SH-SY5Y (cell line): Measurements from ENCODE around the gene RHOV.

Experiments used
- GATA2 ChIP-seq: IDR thresholded peaks from 2 replicates; pipeline ENCODE4 v1.6.1; 2011; ENCODE audit warnings: mild to moderate bottlenecking, low read depth, low read length
- GATA3 ChIP-seq: IDR thresholded peaks from 2 replicates; pipeline ENCODE4 v1.6.1; 2011; ENCODE audit warnings: low read depth, mild to moderate bottlenecking, low read length, moderate library complexity

The RHOV gene

GRCh38 chr15:40873694-40874561 lies at the start of gene RHOV:
RHOV (minus strand) TSS chr15:40874234; CDS start chr15:40874139, 95 bp downstream.
- TF ChIP-seq GATA3 = no peak
- no peak for TF ChIP-seq GATA2

DNA sequence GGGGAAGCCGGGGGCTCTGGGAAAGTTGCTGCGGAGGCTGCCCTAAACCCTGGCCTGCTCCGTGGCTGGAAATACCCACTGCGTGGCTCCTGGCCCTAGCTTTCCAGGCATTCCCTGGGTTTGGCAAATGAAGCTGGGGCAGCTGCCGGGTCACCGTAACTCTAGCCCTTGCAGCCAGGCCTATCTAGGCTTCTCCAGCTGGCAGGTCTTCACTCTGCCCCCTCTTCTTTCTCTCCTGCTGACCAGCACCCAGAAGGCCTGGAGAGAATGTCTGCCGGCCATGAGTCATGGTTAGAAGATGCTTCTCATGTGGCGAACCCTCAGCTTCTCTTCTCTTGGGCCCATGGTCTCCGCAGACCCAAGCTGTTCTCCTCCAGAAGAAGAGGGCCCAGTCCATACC lies 49.5 kb upstream of the RHOV start:
- TF ChIP-seq GATA2 (no peak), GATA3 (no peak)

- TF ChIP-seq GATA2 = no peak
- no peak for TF ChIP-seq GATA3
Measured at GRCh38 chr15:40922608-40923005, 48.6 kb upstream of the RHOV start.

DNA sequence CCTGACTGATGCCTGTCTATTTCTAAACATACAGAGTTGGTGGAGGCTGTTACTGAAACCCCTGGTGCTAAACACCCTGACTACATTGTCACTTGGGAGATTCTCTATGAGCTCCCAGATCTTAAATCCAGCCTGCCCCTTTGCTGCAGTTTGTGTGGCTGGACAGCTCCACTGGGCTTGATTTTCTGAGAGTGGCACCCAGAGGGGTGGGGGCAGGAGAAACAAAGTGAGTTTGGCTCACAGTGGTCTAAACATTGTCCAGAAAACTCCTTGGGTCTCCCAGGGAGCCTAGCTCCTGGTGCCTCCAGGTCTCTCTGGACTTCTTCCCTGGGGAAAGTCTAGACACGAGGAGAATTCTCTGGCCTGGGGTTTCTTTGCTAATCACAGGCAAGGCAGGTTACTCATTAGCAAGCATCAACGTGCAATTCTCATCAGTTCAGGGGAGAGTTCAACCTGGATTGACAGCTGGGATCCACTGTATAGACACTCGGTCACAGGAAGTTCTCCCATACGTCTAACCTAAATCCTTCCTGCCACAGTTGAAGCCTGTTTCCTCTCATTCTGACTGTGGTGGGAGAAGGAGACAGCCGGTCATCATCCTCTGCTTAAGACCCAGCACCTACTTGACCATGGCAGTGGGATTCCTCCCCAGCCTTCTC lies 48.0 kb upstream of the RHOV start:
- TF ChIP-seq GATA2 (no peak), GATA3 (no peak)

- TF ChIP-seq GATA3 (no peak), GATA2 (no peak)
Measured at GRCh38 chr15:40918799-40919392, 44.9 kb upstream of the RHOV start.

DNA sequence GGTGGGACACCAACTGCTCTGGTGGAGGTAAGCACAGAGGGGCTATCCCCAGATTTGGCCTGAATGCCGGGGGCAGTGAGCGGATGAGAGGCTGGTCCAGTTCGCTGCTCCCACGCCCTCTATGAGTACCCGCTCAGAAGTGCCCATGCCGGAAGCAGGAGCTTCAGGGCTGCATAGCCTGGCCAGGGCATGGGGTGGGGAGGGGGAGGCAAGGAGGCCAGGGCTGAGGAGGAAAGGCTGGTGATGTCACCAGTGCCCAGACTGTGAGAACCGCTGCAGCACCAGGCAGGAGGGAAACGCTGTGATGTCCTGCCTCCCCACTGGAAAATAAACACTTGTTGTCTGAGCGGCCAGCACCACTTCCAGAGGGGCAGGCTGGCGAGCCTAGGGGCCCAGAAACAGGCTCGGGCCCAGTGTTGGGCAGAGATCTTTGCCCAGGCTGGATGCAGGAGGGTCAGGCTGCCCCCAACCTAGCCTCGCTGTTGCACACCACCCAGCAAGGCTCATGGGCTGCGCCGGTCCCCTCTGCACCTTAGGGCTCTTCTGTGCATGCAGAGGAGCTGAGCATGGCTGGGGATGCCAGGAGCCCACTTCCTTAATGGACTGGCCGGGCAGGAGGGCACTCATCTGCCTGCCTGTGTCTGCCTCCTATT lies 44.2 kb upstream of the RHOV start:
- TF ChIP-seq GATA3 (no peak), GATA2 (no peak)

- TF ChIP-seq GATA2 (no peak), GATA3 (no peak)
Measured at GRCh38 chr15:40917585-40917984, 43.6 kb upstream of the RHOV start.

DNA sequence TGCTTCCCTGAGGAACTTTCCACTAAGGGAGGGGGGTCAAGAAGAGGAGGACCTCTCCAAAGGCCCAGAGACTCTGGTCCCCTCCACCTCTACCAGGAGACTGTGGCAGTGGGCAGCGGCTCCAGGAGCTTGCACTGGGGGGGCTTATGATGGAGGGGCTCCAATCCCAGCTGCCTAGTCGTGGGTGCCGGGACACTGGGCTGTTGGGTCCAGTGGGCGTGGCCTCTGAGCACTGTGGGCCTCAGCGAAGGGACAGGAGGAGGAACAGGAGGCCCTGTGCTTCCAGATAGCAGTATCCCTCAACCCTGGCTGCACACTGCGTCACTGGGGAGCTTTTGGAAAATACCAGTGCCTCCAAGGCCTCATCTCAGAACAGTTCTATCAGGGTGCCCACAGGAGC lies 41.6 kb upstream of the RHOV start:
- no peak for TF ChIP-seq GATA2
- no peak for TF ChIP-seq GATA3

DNA sequence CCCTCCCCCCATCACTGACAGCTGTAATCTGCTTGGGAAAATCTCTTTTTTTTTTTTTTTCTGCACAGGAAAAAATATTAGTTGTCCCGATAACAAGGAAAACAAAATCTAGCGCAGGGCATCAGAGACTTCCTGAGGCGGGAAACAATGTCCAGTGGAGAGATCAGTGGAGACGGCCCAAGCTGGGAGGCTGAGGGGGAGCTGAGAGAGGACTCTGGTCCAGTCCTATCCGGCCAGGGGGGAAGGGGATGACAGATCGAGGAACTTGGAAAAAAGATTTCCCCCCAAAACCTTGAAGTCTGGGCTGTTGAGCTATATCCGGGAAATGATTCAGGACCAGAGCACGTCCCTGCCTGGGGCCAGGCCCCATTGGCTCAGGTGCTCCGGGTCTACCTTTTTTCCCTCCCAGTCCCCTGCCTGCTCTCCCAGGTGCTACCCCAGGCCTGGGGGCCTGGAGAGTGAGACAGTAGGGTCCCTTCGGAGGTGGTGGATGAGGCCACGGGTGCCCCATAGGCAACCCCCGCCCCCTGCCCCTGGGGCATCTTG lies 41.2 kb upstream of the RHOV start:
- no peak for TF ChIP-seq GATA2
- no peak for TF ChIP-seq GATA3

DNA sequence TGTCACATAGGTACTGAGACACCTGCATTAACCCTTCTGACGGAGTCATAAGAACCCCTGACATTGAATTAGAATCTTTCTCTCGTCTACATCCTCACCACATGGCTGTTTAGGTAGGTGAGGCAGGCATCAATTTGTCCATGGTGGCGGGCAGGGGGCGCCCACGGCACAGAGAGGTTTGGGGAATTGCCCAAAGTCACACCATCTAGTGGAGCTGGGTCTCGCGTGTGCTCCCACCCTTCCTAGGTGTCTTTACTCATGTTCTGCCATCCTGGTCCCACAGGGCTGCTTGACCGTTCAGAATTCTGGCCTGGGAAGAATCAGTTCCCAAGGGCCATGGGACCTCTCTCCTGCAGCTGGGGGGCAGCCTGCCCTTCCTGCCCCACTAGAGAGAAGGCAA lies 40.5 kb upstream of the RHOV start:
- no peak for TF ChIP-seq GATA2
- no peak for TF ChIP-seq GATA3

- TF ChIP-seq GATA3 = no peak
- TF ChIP-seq GATA2 = no peak
Measured at GRCh38 chr15:40914013-40914412, 40.0 kb upstream of the RHOV start.

DNA sequence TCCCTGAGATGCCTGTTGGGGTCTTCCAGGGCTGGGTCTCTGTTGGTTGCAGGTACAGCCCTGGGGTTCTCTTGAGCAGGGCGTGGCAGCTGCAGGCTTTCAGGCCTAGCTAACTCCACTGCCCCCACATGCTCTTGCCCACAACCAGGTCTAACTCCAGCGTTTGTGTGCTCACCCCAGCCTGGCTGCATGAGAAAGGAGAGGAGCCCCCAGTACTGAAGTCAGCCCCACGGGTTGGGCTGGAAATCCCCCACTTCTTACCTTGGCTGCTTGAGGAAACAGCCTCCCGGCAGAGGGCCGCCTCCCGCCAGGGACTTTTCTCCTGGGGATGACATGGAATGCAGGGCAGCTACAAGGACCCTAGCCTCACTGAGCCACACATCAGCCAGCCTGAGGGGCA lies 38.4 kb upstream of the RHOV start:
- TF ChIP-seq GATA3 (no peak), GATA2 (no peak)

DNA sequence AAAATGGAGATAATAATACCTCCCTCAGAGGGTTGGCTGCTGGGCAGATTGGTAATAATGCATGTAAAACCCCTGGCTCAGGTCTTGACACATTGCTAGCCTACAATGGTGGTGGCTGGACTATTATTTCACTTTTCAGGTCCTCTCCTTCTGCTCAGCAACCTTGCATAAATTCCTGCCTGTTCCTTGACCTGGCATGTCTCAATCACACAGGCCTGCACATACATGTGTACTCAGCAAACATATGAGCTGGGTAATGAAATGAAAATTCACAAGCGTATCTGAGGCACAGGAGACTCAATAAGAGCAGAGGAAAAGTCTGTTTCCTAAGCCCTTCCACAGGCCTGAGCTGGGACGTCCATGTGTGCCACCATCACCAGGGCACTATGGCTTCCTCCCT lies 37.7 kb upstream of the RHOV start:
- TF ChIP-seq GATA3 = no peak
- no peak for TF ChIP-seq GATA2

GRCh38 chr15:40911141-40911540 lies 37.1 kb upstream of the RHOV start:
- TF ChIP-seq GATA3 (no peak), GATA2 (no peak)
